ENCODE results near the gene C6orf120.

C6orf120 gene

DNA sequence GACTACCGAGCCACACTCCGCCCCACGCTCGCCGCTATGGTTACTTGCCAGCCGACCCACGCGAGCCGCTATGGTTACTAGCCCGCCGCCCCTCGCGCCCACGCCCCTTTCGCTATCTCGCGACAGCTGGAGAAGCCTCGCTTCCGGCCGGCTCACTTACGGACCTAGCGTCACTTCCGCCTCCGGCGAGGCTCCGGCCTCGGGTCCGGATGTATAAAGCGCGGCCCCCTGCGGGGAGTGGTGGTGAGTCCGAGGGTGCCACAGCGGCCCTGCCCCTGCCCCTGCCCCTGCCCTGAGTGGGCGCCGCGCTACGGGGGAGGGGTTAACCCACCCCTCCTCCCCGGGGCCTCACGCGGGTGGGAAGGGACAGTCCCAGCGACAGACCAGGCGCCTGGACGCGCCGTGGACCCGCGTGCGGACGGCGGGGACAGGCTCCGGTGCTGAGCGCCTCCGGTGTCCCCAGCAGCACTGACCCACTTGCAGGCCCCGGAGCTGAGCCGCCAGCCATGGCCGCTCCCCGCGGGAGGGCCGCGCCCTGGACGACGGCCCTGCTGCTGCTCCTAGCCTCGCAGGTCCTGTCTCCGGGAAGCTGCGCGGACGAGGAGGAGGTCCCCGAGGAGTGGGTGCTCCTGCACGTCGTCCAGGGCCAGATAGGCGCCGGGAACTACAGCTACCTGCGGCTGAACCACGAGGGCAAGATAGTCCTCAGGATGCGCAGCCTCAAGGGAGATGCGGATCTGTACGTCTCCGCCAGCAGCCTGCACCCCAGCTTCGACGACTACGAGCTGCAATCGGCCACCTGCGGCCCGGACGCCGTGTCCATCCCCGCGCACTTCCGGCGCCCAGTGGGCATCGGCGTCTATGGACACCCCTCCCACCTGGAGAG, at the start of gene C6orf120, which contains the start of gene WDR27:
Gene C6orf120 (plus strand): TSS at position 173 of the 886 bp plus-strand sequence. CDS start 334 bp downstream, at position 507.
Gene WDR27 (minus strand): TSS at position 76 of the 886 bp plus-strand sequence. CDS start 13,024 bp downstream, outside the sequence.
- DNase-seq, result peak; percentile 93

DNA sequence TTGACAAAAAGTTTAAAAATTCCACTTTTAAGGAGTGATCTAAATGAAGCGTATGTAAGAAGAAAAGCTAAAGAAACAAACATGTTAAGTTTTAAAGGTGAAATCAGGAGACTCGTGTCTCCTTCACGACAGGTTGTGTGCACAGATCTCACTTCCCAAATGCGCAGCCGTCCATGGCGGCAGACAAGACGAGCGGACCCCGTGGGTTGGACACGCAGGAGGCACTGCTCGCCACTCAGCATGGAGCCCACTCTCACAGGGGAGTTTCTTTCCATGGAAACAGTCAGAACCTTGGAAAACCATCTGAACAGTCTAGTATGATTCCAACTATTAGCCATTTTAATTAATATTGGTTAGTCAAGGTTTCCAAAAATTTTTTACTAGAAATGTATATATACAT, 49.0 kb upstream of the C6orf120 start:
- no peak for DNase-seq

DNA sequence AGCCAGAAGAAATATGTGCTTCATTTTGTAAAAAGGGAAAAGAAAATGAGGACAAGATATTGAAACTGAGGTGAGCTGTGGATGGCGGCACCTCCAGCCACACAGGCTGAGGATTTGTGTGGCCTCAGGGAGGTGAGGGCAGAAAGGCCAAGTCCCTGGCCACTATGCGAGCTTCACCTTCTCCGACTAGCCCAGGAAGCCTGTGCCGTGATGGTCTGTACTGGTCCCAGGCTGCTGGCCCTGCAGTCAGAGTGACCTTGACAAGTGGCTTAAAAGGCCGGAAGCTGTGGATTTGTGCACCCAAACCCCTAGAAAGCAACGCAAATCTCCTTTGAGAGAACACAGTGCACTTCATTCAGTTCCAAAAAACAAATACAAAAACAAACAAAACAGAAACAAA, 48.2 kb upstream of the C6orf120 start:
- DNase-seq, result no peak

DNA sequence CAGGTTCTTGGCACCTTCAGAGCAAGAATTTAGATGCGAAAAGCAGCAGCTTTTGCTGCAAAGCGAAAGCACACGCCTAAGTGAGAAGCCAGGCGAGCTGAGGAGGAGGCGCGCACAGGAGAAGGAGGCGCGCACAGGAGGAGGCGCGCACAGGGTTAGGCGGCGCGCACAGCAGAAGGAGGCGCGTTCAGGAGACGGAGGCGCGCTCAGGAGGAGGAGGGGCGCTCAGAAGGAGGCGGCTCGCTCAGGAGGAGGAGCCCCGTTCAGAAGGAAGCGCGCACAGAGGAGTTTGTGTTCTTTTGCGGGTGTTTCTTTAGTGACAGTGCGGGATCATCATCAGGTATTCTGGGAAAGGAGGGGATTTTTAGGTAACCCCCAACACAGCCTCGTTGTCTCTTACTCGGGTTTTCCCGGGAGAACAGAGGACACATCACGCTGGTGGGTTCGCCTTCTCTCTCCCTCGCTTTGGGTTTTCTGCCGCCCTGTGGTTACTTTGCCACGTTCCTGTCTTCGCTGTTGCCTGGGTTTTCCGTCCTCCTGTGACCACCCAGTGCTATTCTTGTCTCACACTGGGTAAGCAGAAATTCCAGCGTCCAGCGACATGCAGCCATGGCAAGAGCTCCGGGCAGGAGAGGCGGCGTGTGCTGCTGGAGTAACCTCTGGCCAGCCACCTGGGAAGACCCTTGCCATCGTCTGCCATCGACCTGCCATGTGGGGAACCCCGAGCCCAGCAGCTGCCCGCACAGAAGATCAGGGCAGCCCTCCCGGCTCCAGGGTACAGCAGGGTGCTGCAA, 47.1 kb upstream of the C6orf120 start:
- DNase-seq, result peak; percentile 68

DNA sequence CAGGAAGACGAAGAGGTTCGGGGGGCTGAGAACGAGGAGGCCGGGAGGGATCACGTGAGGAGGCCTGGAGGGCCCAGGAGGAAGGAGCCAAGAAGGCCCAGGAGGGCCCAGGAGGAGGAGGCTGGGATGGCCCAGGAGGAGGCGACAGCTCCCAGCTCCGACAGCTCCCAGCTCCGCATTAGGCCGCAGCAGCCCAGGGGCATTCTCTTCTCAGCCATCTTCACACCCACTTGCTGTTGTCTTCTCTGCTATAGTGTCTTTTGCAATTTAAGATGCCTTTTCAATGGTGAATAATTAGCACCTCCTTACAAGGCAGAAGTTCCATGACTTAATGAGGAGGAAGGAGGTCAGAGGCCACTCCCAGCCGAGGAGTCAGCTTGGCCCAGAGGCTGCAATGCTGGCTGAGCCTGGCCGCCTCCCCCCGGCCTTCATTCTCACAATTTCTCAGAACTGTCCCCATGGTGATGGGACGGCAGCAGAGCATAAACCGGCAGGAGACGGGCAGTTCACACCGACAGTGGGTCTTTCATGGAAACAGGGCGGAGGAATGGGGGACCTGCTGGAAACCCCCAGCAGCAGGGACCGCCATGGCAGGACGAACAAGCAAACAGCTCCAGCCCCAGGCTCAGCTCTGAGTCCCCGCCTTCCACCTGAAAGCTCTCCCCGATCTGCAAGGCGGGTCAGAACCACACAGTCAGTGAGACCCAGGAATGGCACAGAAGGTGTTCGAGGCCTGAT, 45.2 kb upstream of the C6orf120 start:
- no peak for DNase-seq

DNA sequence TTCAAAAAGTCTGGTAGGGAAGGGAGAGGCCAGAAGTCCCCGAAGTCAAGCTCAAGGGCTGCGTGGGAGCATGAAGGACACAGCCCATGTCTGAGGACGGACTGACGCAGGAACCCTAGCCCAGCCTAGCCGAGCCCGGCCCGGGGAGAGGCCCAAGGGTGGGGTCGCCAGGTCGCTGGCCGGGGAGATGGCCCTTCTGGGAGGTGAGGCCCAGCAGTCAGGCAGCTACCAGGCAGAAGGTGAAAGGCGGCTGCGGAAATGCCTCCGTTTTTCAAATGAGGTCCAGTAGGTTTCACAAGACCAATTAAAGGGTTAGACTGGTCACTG, 44.7 kb upstream of the C6orf120 start:
- no peak for DNase-seq

DNA sequence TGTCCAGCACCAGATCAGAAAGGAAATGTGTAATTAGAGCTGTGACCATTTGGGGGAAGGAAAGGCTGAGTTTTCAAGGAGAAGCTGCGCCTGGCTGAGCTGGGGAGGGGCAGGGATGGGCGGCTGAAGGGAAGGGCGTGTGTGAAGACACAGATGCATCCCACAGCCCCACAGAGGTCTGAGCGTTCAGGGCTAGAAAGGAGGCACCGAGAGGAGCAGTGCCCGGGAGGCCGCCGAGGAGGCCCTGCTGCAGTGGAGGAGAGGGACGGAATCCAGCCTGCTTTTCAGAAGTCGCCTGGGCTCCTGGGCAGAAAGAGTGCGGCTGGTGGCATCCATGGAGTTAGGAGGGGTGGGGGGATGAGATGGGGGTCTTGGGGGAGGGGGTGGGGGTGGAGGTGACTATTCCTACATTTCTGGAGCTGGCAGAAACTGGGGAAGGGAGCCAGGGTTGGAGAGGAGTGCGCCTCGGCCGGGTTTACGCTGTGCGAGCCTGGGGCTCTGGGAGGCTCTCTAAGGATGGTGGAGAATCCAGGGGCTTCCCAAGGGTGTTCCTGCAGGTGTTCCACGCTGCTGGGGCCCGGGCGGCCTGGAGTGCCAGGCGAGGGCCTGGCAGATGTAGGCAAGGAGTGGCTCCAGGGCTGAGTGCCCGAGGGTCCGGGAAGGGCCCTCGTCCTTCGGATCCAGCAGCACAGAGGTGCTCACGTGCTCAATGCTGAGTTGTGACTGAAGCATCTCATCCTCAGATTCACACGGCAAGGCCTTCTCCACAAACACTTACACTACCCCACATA, 41.9 kb upstream of the C6orf120 start:
- no peak for DNase-seq

DNA sequence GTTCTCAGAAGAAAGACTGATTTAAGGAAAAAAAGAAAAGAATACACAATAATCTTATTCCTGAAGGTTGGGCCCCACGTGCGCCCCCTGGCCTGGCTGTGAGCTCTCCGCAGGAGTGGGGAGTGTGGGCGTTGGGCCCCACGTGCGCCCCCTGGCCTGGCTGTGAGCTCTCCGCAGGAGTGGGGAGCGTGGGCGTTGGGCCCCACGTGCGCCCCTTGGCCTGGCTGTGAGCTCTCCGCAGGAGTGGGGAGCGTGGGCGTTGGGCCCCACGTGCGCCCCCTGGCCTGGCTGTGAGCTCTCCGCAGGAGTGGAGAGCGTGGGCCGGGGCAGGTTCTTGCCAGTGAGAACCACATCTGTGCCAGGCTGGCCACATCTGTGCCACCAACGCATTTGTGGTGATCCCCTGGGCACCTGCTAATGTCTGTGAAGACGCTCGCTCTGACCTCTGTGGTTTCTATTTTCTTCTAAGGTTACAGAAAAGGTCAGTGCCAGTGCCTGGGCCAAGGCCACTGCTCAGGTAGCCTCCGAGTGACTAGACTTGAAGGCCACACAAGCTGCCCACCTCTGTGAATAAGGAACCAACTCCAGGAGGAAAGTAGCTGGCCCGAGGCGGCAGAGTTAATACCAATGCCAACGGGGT, 41.1 kb upstream of the C6orf120 start:
- DNase-seq, result no peak

DNA sequence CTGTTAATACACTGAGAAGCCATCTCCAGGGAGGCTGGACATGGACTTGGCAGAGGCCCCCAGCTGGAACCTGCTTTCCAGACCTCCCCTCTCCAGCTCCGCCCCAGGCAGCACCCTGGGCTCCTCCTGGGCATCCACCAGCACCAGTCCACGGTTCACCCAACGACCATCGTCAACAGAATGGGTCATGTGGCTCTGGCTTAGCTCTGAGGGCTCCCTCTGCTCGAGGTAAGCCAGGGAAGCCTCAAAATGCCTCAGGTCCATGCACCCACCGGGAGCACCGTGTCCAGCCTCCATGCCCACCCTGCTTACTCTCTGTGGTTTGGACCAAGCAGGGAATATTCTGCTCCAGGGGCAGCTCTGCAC, 40.6 kb upstream of the C6orf120 start:
- DNase-seq, result no peak

DNA sequence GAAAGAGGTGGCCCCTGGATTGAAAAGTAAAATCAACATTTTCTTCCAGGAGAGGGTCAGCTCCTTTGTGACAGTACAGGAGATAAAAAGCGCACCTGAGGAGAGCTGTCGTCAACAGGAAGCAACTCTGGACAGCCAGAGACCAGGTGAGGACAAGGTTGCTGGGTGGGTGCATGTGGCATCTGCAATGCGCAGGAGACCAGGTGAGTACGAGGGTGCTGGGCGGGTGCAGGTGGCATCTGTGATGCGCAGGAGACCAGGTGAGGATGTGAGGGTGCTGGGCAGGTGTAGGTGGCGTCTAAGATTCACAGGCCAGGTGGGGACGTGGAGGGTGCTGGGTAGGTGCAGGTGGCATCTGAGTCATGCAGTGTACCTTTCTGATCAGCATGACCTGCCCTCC, 38.5 kb upstream of the C6orf120 start:
- no peak for DNase-seq

DNA sequence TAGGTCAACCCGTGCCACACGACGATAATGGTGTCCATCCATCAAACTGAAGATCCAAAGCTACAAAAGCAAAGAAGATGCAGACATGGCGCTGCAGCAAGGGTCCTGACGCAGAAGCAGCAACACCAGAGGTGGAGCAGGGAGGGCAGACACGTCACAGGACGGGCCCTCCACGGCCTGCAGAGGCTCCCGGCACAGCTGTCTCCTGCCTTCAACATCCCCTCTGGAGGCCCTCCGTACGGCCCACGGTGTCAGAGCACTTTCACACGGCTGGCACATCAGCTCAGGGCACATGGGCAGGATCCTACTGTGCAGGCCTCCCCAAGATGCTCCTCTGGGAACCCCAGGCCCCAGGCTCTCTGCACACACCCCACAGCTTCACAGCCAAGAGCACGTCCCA, 37.7 kb upstream of the C6orf120 start:
- DNase-seq, result no peak

DNA sequence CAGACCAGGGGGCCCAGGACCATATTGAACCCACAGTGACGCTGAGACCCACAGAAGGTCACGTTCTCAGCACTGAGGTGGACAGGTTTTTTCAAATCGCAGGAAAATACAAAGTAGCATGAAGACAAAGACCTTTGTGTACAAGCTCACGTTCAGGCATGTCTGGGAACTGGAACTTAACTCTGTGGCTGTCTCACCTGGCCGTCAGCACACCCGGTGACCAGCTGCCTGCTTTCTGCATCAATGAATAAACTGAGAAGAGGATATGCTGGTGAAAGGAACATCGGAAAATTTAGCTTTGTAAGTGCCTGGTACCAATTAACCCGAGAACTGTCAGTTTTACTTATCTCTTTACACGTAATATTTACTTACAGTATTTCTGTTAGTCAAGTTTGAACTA, 36.6 kb upstream of the C6orf120 start:
- no peak for DNase-seq

DNA sequence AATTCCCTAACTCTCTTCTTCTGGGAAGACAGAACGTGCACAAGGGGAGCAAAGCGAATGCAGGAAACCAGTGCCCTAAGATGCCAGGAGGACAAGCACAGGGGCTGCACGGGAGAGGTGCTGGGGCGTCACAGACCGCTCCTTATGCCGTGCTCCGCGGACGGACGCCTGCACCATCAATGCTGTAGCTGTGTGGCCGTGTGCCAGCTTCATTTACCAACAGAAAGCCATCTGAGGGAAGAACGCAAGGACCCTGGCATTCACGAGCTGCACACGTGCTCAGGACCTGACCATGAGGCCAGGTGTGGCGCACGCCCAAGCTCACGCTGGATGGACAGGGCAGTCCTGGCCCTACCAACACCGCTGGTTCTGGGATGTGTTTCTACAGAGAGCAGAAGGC, 35.5 kb upstream of the C6orf120 start:
- DNase-seq, result no peak

DNA sequence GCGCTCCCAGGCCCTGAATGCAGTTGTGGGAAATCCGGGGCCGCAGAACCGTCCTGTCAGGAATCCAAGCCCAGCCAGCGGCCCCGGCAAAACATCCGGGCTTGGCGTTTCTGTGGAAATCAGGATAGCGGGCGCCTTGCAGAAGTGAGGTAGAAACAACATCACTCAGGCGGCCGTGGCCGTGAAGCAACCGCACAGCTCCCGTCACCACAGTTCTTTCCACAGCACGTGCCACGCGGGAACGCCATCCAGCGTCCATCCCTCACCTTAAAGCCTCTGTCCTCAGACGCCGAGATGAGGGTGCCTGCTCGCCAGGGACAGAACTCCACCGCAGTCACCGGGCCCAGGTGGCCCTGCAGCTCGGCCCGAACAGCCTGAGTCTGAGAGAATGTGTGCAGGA, 34.2 kb upstream of the C6orf120 start:
- no peak for DNase-seq

DNA sequence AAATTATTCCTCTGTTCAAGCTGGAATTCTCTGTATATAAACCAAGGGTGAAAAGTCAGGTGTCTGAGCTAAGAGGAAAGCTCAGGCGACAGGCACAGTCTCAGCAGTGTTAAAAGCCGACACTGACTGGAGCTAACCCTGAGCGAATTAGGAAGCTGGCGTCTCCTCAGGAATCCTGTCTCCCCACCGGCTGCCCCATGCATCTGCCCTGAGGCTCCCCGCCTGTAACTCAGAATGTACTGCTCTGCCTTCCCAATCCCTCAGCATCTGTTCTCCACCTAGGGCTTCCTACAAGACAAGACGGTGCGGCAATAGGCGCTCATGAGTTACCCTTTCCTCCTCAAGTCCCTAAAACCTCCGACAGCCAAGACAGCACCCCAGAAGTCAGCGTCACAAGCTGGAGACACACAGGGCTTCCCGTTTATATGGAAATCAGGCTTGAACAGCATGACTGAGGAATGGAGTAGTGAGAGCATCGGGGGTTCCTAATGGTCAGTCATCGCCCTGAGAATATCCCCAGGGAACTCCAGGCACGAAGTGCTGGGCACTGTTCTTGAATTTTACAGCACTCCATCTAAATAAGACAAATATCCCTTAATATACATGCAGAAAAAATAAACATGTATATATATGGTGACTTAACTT, 33.6 kb upstream of the C6orf120 start:
- no peak for DNase-seq

DNA sequence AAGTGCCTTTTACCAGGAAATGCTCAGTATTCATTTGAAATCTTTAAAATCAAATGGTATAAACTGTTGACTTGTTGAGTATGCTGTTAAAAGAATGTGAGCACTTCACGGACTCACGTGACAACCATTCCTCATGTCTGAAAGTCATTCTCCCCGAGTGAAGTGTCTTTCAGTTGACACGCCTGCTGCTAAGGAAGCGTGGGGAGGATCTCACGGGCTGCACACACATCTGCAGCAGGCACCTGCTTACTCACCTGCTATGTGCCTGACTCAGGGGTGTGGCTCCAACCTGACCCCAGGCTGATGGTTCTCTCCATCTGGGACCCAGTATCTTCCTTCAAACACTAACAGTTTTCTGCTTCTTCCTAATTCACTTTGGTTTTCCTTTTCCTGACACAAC, 32.8 kb upstream of the C6orf120 start:
- no peak for DNase-seq

DNA sequence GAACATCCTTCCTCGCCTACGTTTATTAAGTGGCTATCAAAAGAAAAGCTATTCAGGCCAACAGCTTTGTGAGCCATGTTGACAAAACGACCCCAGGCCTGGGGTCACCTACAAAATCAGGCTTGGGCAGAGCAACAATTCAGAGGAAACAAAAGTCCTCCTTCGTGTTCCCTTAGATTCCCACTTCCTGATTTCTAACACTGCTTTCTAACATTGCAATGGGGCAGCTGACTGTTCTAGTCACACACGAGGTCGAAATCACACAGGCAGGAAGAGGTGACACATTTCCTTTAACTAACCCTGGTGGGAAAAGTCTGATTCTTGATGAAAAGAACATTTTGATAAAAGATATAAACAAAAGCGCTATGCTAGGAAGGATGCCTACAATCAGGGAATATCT, 32.0 kb upstream of the C6orf120 start:
- no peak for DNase-seq

DNA sequence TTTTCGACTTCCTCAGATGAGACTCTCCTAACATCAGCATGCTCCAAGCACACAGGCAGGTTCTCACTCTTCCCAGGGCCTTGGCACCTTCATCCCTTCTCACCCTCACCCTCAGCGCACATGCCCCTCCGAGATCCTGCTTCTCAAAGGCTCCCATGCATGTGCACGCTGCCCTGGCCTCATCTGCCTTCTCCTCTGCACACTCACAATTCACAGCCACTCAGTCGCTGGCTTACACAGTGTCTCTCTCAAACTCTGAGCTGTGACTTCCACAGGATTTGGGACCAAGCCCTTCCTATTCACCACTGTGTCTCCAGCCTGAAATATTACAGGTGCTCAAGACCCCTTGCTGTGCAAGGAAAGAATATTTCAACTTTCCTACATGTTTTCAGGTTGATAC, 30.4 kb upstream of the C6orf120 start:
- no peak for DNase-seq

DNA sequence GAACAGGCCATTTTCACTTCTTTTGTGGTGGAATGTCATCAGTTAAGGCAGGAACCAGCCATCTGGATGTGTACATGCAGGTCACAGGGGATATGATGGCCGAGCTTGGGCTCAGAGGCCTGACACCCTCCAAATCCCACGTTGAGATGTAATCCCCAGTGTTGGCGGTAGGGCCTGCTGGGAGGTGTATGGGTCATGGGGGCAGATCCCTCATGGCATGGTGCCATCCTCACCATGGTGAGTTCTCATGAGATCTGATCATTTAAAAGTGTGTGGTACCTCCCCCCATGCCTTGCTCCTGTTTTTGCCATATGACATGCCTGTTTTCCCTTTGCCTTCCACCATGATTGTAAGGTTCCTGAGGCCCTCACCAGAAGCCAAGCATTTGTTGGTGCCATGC, 26.9 kb upstream of the C6orf120 start:
- DNase-seq, result no peak

DNA sequence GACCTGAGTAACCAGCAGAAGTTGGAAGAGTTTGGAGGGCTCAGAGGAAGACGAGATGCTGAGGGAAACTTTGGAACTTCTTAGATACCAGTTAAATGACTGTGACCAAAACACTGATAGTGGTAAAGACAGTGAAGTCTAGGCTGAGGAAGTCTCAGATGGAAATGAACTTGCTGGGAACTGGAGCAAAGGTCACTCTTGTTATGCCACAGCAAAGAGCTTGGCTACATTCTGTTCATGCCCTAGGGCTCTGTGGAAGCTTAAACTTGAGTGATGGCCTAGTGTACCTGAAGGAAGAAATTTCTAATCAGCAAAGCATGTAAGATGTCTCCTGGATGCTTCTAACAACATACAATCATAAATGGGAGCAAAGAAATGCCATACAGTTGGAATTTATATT, 24.8 kb upstream of the C6orf120 start:
- no peak for DNase-seq

DNA sequence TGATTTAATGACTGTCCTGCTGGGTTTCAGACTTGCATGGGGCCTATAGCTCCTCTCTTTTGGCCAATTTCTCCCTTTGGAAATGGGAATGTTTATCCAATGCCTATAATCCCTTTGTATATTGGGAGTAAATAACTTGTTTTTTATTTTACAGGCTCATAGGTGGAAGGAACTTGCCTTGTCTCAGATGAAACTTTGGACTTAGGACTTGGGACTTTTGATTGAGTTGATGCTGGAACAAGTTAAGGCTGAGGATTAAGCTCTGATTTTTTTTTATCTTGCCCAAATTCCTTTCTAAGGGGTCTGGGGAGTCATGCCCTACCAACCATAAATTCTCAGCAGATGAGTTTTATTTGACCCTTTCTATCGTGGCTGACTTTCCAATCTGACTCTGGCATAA, 23.6 kb upstream of the C6orf120 start:
- DNase-seq, result no peak

DNA sequence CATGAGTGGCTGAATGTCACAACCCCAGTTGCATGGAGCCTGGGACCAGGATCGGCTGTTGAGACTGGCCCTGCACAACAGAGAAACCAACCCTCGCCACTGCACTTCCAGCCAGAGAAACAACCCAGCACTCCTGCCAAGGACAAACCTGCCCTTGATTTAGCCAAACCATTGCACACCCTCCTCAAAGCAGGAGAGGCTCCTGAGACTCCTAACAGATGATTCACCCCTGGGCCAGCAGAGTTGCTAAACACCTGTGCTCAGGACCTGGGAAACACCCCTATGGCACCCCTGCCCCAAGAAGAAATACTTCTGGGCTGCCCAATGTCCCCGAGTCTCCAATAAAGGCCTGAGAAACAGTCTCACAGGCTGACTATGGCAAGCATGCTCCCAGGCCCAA, 17.9 kb upstream of the C6orf120 start:
- DNase-seq, result no peak
